SK-N-SH (cell line): ENCODE measurements around the gene SEMA4F. TPM values are rescaled to one million over a fixed set of nuclear protein-coding genes. Genes with fewer than 3 reads are reported as not detected.

ENCODE experiments used
- CTCF ChIA-PET: fragments of 300-600, 350-600 bp; formaldehyde crosslinking; extraction: SDS; loops from one replicate; lab custom pipeline; 2021; lab: Yijun Ruan, JAX
- POLR2A ChIA-PET: fragments of 350-600 bp; sonication (Branson Sonifier 250); formaldehyde crosslinking; extraction: SDS; loops from one replicate; lab custom pipeline; 2020; ENCODE audit warnings: antibody characterized with exemption, inconsistent platforms; lab: Yijun Ruan, JAX
- DNase-seq: peaks from one replicate; pipeline ENCODE4 v3.0.0; 2012
- H2AFZ ChIP-seq: fragments of 200-600 bp; sonication (generic); 2 replicates; pipeline ENCODE4 v1.8.1; 2016; ENCODE audit warnings: antibody characterized with exemption, mild to moderate bottlenecking, low read depth
- H3F3A ChIP-seq: fragments of 200-600 bp; sonication (generic); replicated peaks from 2 replicates; pipeline ENCODE3; 2016; ENCODE audit warnings: antibody characterized with exemption, mild to moderate bottlenecking; ENCODE audit not compliant: insufficient read depth
- H3K27ac ChIP-seq, 2 experiments: fragments of 200-500 bp in 1 of 2; fragments of 200-600 bp in 1 of 2; sonication (Bioruptor generic) in 1 of 2; sonication (generic), shearing (Covaris generic) in 1 of 2; 2 replicates each; pipeline versions ENCODE4 v1.5.1 to v1.6.1; 2014 to 2016; ENCODE audit warnings: low read depth in 2 of 2, inconsistent platforms in 1 of 2, low read length in 1 of 2, mild to moderate bottlenecking in 1 of 2, mixed read lengths in 1 of 2
- H3K27me3 ChIP-seq: fragments of 200-600 bp; sonication (generic), shearing (Covaris generic); 2 replicates; pipeline ENCODE4 v1.6.1; 2016; ENCODE audit warnings: mixed run types; ENCODE audit not compliant: insufficient read depth
- H3K36me3 ChIP-seq, 2 experiments: fragments of 200-500 bp in 1 of 2; fragments of 200-600 bp in 1 of 2; sonication (Bioruptor generic) in 1 of 2; sonication (generic) in 1 of 2; replicated peaks in 1 of 2; 2 replicates each; pipeline versions ENCODE3 to v1.5.1; 2014 to 2016; ENCODE audit warnings: low read length in 1 of 2, mild to moderate bottlenecking in 1 of 2; ENCODE audit not compliant: insufficient read depth in 2 of 2, control insufficient read depth in 1 of 2
- H3K4me1 ChIP-seq, 2 experiments: fragments of 200-500 bp in 1 of 2; fragments of 200-600 bp in 1 of 2; sonication (Bioruptor generic) in 1 of 2; sonication (generic), shearing (Covaris generic) in 1 of 2; 2 replicates each; pipeline versions ENCODE4 v1.5.1 to v1.6.1; 2014 to 2016; ENCODE audit warnings: low read depth in 1 of 2, low read length in 1 of 2, mixed run types in 1 of 2; ENCODE audit not compliant: insufficient read depth in 2 of 2, control insufficient read depth in 1 of 2
- H3K4me2 ChIP-seq: fragments of 200-600 bp; sonication (generic), shearing (Covaris generic); 2 replicates; pipeline ENCODE4 v1.6.1; 2017; ENCODE audit warnings: mixed run types
- H3K4me3 ChIP-seq, 2 experiments: fragments of 200-500 bp in 1 of 2; fragments of 200-600 bp in 1 of 2; sonication (Bioruptor generic) in 1 of 2; sonication (generic), shearing (Covaris generic) in 1 of 2; 2 replicates each; pipeline versions ENCODE4 v1.5.1 to v1.8.1; 2014 to 2016; ENCODE audit warnings: low read depth in 2 of 2, inconsistent platforms in 1 of 2, low read length in 1 of 2, mild to moderate bottlenecking in 1 of 2, mixed read lengths in 1 of 2, moderate library complexity in 1 of 2
- H3K79me2 ChIP-seq: fragments of 200-600 bp; sonication (generic); 2 replicates; pipeline ENCODE4 v1.8.1; 2017; ENCODE audit warnings: mild to moderate bottlenecking; ENCODE audit not compliant: insufficient read depth
- H3K9ac ChIP-seq: fragments of 200-600 bp; sonication (generic); 2 replicates; pipeline ENCODE4 v1.6.1; 2017; ENCODE audit warnings: mixed run types
- H3K9me2 ChIP-seq: fragments of 200-600 bp; sonication (generic); 2 replicates; pipeline ENCODE4 v1.6.1; 2017; ENCODE audit warnings: mixed run types
- H3K9me3 ChIP-seq: fragments of 200-600 bp; sonication (generic); 2 replicates; pipeline ENCODE4 v1.6.1; 2017; ENCODE audit warnings: mixed run types, mild to moderate bottlenecking, moderate library complexity
- H4K20me1 ChIP-seq: fragments of 200-600 bp; sonication (generic); 2 replicates; pipeline ENCODE4 v1.6.1; 2017; ENCODE audit warnings: mild to moderate bottlenecking, mixed run types; ENCODE audit not compliant: insufficient read depth
- CHD2 ChIP-seq: fragments of 150-350 bp; IDR thresholded peaks from 2 replicates; pipeline ENCODE4 v1.6.1; 2018; ENCODE audit warnings: low read length; ENCODE audit not compliant: partially characterized antibody
- CTCF ChIP-seq: fragments of 200-600 bp; sonication (generic); IDR thresholded peaks from 2 replicates; pipeline ENCODE4 v1.6.1; 2017; ENCODE audit warnings: antibody characterized with exemption, mild to moderate bottlenecking, moderate library complexity
- ELF1 ChIP-seq: IDR thresholded peaks from 2 replicates; pipeline ENCODE4 v1.4.0; 2012
- EP300 ChIP-seq, 2 experiments: IDR thresholded peaks; 2 replicates each; pipeline versions ENCODE4 v1.4.0 to v1.6.1; 2012; ENCODE audit warnings: borderline replicate concordance in 1 of 2, low read depth in 1 of 2, low read length in 1 of 2
- FOXM1 ChIP-seq: IDR thresholded peaks from 2 replicates; pipeline ENCODE4 v1.4.0; 2012; ENCODE audit warnings: low read depth, mild to moderate bottlenecking
- GATA2 ChIP-seq: sonication (generic); formaldehyde crosslinking; IDR thresholded peaks from 2 replicates; pipeline ENCODE4 v1.5.0; 2020; ENCODE audit warnings: mild to moderate bottlenecking, missing genetic modification reagents
- IRF3 ChIP-seq: fragments of 150-350 bp; IDR thresholded peaks from 2 replicates; pipeline ENCODE4 v1.6.1; 2016; ENCODE audit warnings: mild to moderate bottlenecking, low read depth, low read length
- JUND ChIP-seq: IDR thresholded peaks from 2 replicates; pipeline ENCODE4 v1.4.0; 2012
- MEF2A ChIP-seq: IDR thresholded peaks from 2 replicates; pipeline ENCODE4 v1.4.0; 2012; ENCODE audit warnings: low read depth, borderline replicate concordance
- POLR2AphosphoS5 ChIP-seq: IDR thresholded peaks from 2 replicates; pipeline ENCODE4 v1.6.1; 2012; ENCODE audit warnings: low read depth, low read length
- RAD21 ChIP-seq: IDR thresholded peaks from 2 replicates; pipeline ENCODE4 v1.6.1; 2012; ENCODE audit warnings: mild to moderate bottlenecking, low read length
- REST ChIP-seq: IDR thresholded peaks from 2 replicates; pipeline ENCODE4 v1.6.1; 2012; ENCODE audit warnings: mild to moderate bottlenecking, low read depth, low read length, moderate library complexity
- RFX5 ChIP-seq: IDR thresholded peaks from 2 replicates; pipeline ENCODE4 v1.6.1; 2012; ENCODE audit warnings: mild to moderate bottlenecking, improper control_type of control experiment, low read length
- RXRA ChIP-seq: IDR thresholded peaks from 2 replicates; pipeline ENCODE4 v1.4.0; 2012; ENCODE audit warnings: low read depth, mild to moderate bottlenecking, borderline replicate concordance
- SIN3A ChIP-seq: IDR thresholded peaks from 2 replicates; pipeline ENCODE4 v1.6.1; 2012; ENCODE audit warnings: low read depth, mild to moderate bottlenecking, low read length, moderate library complexity, borderline replicate concordance
- TAF1 ChIP-seq: IDR thresholded peaks from 2 replicates; pipeline ENCODE4 v1.6.1; 2012; ENCODE audit warnings: low read depth, mild to moderate bottlenecking, low read length, moderate library complexity, borderline replicate concordance
- YY1 ChIP-seq: IDR thresholded peaks from 2 replicates; pipeline ENCODE4 v1.4.0; 2012; ENCODE audit warnings: low read depth, mild to moderate bottlenecking
- ZBTB33 ChIP-seq: IDR thresholded peaks from 2 replicates; pipeline ENCODE4 v1.4.0; 2012; ENCODE audit warnings: low read depth, borderline replicate concordance
- WGBS: methylation state at CpG from one replicate; pipeline ENCODE4 v1.1.6; 2017; ENCODE audit warnings: low lambda C conversion rate; 5-methylcytosine and 5-hydroxymethylcytosine counted together
- polyA plus RNA-seq, 3 experiments: library from polyadenylated mRNA; depleted of rRNA; stranded (reverse); fragments of >200 nt; gene quantifications; 2 replicates each; pipeline ENCODE4 v1.2.3, GENCODE V29; 2012
- TF ChIP-seq, protein P1 (sequence below): fragments of 150-350 bp; IDR thresholded peaks from 2 replicates; pipeline ENCODE4 v1.6.1; 2017; ENCODE audit warnings: antibody characterized with exemption, low read length, low read depth, borderline replicate concordance

SEMA4F gene
- polyA plus RNA-seq, 1 of the 3 experiments (the other 2 are of a cell fraction) = 17.3 TPM

GRCh38 chr2:74694281-74694680 is 40.2 kb downstream of the SEMA4F start:
- Histone ChIP-seq H4K20me1 (no peaks in the 10 kb centered on the region), H3K9me3 (no peaks in the 10 kb centered on the region), H3K79me2 (no peaks in the 10 kb centered on the region), H3K4me3 (no peak overlapping the region), H3K27ac (no peak overlapping the region), H3K36me3 (no peaks in the 10 kb centered on the region), H3F3A (no peaks in the 10 kb centered on the region), H3K27me3 (no peaks in the 10 kb centered on the region), H3K9ac (no peak overlapping the region), H3K4me1 (no peaks in the 10 kb centered on the region; a peak in 1 of 4 replicates), H2AFZ (no peak overlapping the region), H3K9me2 (no peaks in the 10 kb centered on the region), H3K4me2 (no peak overlapping the region)
- WGBS = 88% methylated on average over 3 of the region's 3 CpGs
- POLR2A ChIA-PET = no interaction called here
- no peak for DNase-seq
- CTCF ChIA-PET = interaction anchor here (0.6 to 2.7 kb wide), 6 partner anchors 20 to 380 kb away, joined by 3 to 13 read pairs (median 4); no protein-coding TSS in a partner anchor
- TF ChIP-seq EP300 (IDR thresholded peaks at IDR 0.05; ENCODE audit: borderline replicate concordance in 1 of 2, low read depth in 1 of 2, low read length in 1 of 2) = no peak
- TF ChIP-seq IRF3 = no peak
- TF ChIP-seq YY1 = no peak
- no peak for TF ChIP-seq FOXM1
- TF ChIP-seq ELF1 = no peak
- no peak for TF ChIP-seq CHD2
- no peak for TF ChIP-seq RFX5
- TF ChIP-seq RAD21 = no peak
- no peak for TF ChIP-seq MEF2A

GRCh38 chr2:74695663-74696062 is 41.6 kb downstream of the SEMA4F start:
- 66% methylated on average over 4 of the region's 4 CpGs for WGBS
- H3K36me3 ChIP-seq = no peaks in the 10 kb centered on the region
- H2AFZ ChIP-seq = no peak overlapping the region
- no peaks in the 10 kb centered on the region for H3F3A ChIP-seq
- H3K79me2 ChIP-seq = no peaks in the 10 kb centered on the region
- H3K4me2 ChIP-seq = no peak overlapping the region
- no peaks in the 10 kb centered on the region; a peak in 1 of 4 replicates for H3K4me1 ChIP-seq
- no peak overlapping the region for H3K4me3 ChIP-seq
- no peaks in the 10 kb centered on the region for H4K20me1 ChIP-seq
- no peaks in the 10 kb centered on the region for H3K9me2 ChIP-seq
- no peak overlapping the region for H3K27ac ChIP-seq
- no peaks in the 10 kb centered on the region for H3K9me3 ChIP-seq
- POLR2A ChIA-PET = no interaction called here
- no peak overlapping the region for H3K9ac ChIP-seq
- CTCF ChIA-PET = interaction anchor here (1.0 to 2.7 kb wide), 4 partner anchors 19 to 224 kb away, joined by 3 to 12 read pairs (median 4); no protein-coding TSS in a partner anchor
- H3K27me3 ChIP-seq = no peaks in the 10 kb centered on the region
- DNase-seq = no peak
- TF ChIP-seq CTCF (no peak), REST (no peak), GATA2 (CRISPR knock-in tag) (no peak), ELF1 (no peak), TAF1 (no peak), RXRA (no peak), POLR2AphosphoS5 (no peak), JUND (no peak), FOXM1 (no peak), SIN3A (no peak), ZBTB33 (no peak), YY1 (no peak), RAD21 (no peak)
- TF ChIP-seq, protein P1, sequence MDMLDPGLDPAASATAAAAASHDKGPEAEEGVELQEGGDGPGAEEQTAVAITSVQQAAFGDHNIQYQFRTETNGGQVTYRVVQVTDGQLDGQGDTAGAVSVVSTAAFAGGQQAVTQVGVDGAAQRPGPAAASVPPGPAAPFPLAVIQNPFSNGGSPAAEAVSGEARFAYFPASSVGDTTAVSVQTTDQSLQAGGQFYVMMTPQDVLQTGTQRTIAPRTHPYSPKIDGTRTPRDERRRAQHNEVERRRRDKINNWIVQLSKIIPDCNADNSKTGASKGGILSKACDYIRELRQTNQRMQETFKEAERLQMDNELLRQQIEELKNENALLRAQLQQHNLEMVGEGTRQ = no peak
